Stimulated activated CD4-positive, alpha-beta T cell treated with anti-CD3 and anti-CD28 coated beads, Interleukin-2, amount 100 ng/mL, for 24 hours (primary cell): ENCODE results near the gene GTF2H3.
A peak's percentile ranks its signal among the peaks of the same experiment; 100 is the strongest.
"Not testable (repeated sequence)": the region's sequence is repeated elsewhere in the genome, so short reads cannot be mapped to it uniquely, and the experiment has no call there.

Experiments used
- DNase-seq, 2 donors: peaks; one replicate each; pipeline ENCODE4 v3.0.0-alpha.2; 2020

GTF2H3 gene

GRCh38 chr12:123633379-123634141 lies at the start of gene GTF2H3, which contains the start of gene EIF2B1:
TSS of gene GTF2H3 (plus strand) at chr12:123633829. CDS start at chr12:123633860, 31 bp downstream.
TSS of gene EIF2B1 (minus strand) at chr12:123633686. CDS start at chr12:123633557, 129 bp downstream.
- peak; percentile 97 for DNase-seq

- no peak for DNase-seq
Measured at GRCh38 chr12:123591702-123592481, 41.7 kb upstream of the GTF2H3 start.

- no peak for DNase-seq
Measured at GRCh38 chr12:123595729-123596128, 37.9 kb upstream of the GTF2H3 start.

- no peak for DNase-seq
Measured at GRCh38 chr12:123597100-123597499, 36.5 kb upstream of the GTF2H3 start.

- DNase-seq: no peak
Measured at GRCh38 chr12:123598522-123598921, 35.1 kb upstream of the GTF2H3 start.

- DNase-seq: no peak
Measured at GRCh38 chr12:123599310-123599709, 34.3 kb upstream of the GTF2H3 start.

GRCh38 chr12:123599721-123600120 lies 33.9 kb upstream of the GTF2H3 start:
- DNase-seq: no peak

GRCh38 chr12:123601602-123602489 lies 31.8 kb upstream of the GTF2H3 start, which contains the start of gene DDX55:
TSS of gene DDX55 (plus strand) at chr12:123602099. CDS start at chr12:123602149, 50 bp downstream.
- DNase-seq: peak; percentile 86 to 88

- peak in 1 of 2 donors; percentile 25 for DNase-seq
Measured at GRCh38 chr12:123602651-123603195, 30.9 kb upstream of the GTF2H3 start.

- DNase-seq: not testable (repeated sequence)
Measured at GRCh38 chr12:123603495-123603894, 30.1 kb upstream of the GTF2H3 start.

GRCh38 chr12:123607756-123608155 lies 25.9 kb upstream of the GTF2H3 start:
- no peak for DNase-seq

GRCh38 chr12:123608182-123608581 lies 25.4 kb upstream of the GTF2H3 start:
- DNase-seq: no peak

- DNase-seq: no peak
Measured at GRCh38 chr12:123614110-123614509, 19.5 kb upstream of the GTF2H3 start.

- DNase-seq: no peak
Measured at GRCh38 chr12:123614531-123614930, 19.1 kb upstream of the GTF2H3 start.

- DNase-seq: no peak
Measured at GRCh38 chr12:123617144-123617543, 16.5 kb upstream of the GTF2H3 start.

- DNase-seq: no peak
Measured at GRCh38 chr12:123617580-123617979, 16.0 kb upstream of the GTF2H3 start.

GRCh38 chr12:123621101-123621500 lies 12.5 kb upstream of the GTF2H3 start:
- DNase-seq: no peak

GRCh38 chr12:123621619-123622530 lies 11.8 kb upstream of the GTF2H3 start:
- no peak for DNase-seq

- DNase-seq: no peak
Measured at GRCh38 chr12:123634142-123634561, 523 bp downstream of the GTF2H3 start.

- no peak for DNase-seq
Measured at GRCh38 chr12:123643911-123644310, 10.3 kb downstream of the GTF2H3 start.

- no peak for DNase-seq
Measured at GRCh38 chr12:123645380-123645779, 11.8 kb downstream of the GTF2H3 start.
